ENCODE data around the gene TDRD15. TPM values are rescaled to one million over a fixed set of nuclear protein-coding genes. Genes with fewer than 3 reads are reported as not detected.

Gene TDRD15
- total RNA-seq, 1 experiment from 2014 or later = not detected

DNA sequence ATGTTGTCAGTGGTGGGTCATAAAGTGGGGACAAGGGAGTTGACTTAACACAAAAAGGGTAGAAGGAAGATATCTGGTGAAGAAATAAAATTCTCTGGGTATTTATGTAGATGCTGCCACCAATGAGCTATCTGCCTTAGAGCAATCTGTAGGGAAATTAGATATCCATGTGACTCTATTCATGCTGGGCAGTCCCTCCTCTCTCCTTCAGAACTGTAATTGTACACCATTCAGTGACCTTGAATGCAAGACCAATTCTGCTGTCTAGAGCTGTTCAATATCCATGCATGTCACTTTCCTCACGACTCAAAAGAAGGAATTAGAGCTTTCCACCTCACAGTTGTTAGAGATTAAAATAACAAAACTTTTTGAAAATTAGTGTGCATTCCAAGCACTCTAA lies 28.6 kb upstream of the TDRD15 start:
- DNase-seq = no peak
- no peak overlapping the region for H2BK5ac ChIP-seq (ENCODE audit: insufficient read length, low read length)
- no peak overlapping the region for H2AK5ac ChIP-seq (ENCODE audit: insufficient read length, low read length)
- no peak overlapping the region for H3T11ph ChIP-seq (ENCODE audit: low read length)
- H4K5ac ChIP-seq (ENCODE audit: insufficient read length, low read depth, low read length) = no peak overlapping the region
- H3K14ac ChIP-seq (ENCODE audit: insufficient read depth, low read length) = no peak overlapping the region
- no peak overlapping the region for H3K23ac ChIP-seq (ENCODE audit: insufficient read length, low read depth, low read length)
- no peaks in the 10 kb centered on the region for H4K20me1 ChIP-seq (ENCODE audit: control insufficient read depth, insufficient read depth, insufficient read length)
- Mint-ChIP-seq H3K9me3 (no peaks in the 10 kb centered on the region), H3K36me3 (ENCODE audit: insufficient read depth in 1 of 3, low read depth in 3 of 3) (no peaks in the 10 kb centered on the region), H3K27me3 (ENCODE audit: low read depth) (no peaks in the 10 kb centered on the region), H3K27ac (0 out of 7 replicates have a peak overlapping the region, but pooled peaks of 1 of the 3 experiments have one; percentile 29), H3K4me1 (peaks cover 16 to 21% of the 10 kb centered on the region in 2 experiments), H3K4me3 (no peak overlapping the region)
- no peaks in the 10 kb centered on the region for H3K9me3 ChIP-seq (ENCODE audit: control insufficient read depth, low read depth, low read length)
- no peaks in the 10 kb centered on the region for H3K79me2 ChIP-seq (ENCODE audit: insufficient read depth, low read length)
- WGBS (ENCODE audit: extremely low coverage, insufficient read length, low lambda C conversion rate) = no CpG with 5 or more reads among the region's 1 CpG
- H3K4ac ChIP-seq (ENCODE audit: low read depth, low read length) = no peak overlapping the region
- H3K56ac ChIP-seq (ENCODE audit: insufficient read length, low read depth, low read length) = no peak overlapping the region
- no peak overlapping the region for H2BK12ac ChIP-seq (ENCODE audit: insufficient read length, low read depth, low read length)
- no peak overlapping the region for H2BK15ac ChIP-seq (ENCODE audit: low read depth, low read length)
- no peaks in the 10 kb centered on the region for H3K27me3 ChIP-seq (ENCODE audit: insufficient read depth, low read length)
- TF ChIP-seq CTCF (conservative IDR thresholded peaks at IDR 0.05) = no peak
- H4K8ac ChIP-seq (replicated peaks; ENCODE audit: insufficient read length, low read depth, low read length) = no peak overlapping the region
- no peak overlapping the region for H4K91ac ChIP-seq (ENCODE audit: insufficient read length, low read depth, low read length)
- no peak overlapping the region for H3K27ac ChIP-seq (ENCODE audit: insufficient read length, low read depth, low read length)
- H3K18ac ChIP-seq (ENCODE audit: insufficient read length, low read depth, low read length) = no peak overlapping the region
- H3K79me1 ChIP-seq (ENCODE audit: insufficient read depth, low read depth, low read length, poor library complexity, severe bottlenecking) = no peaks in the 10 kb centered on the region
- no peak overlapping the region for H2BK20ac ChIP-seq (ENCODE audit: low read depth, low read length, poor library complexity, severe bottlenecking)
- no peak overlapping the region for H2BK120ac ChIP-seq (ENCODE audit: low read depth, low read length, poor library complexity, severe bottlenecking)
- no peaks in the 10 kb centered on the region for H3K23me2 ChIP-seq (ENCODE audit: insufficient read length, low read depth, low read length, poor library complexity, severe bottlenecking)
- no peak overlapping the region for H2AFZ ChIP-seq (ENCODE audit: low read length)
- no peak overlapping the region for H3K9ac ChIP-seq (ENCODE audit: extremely low read depth, insufficient read length, low read length)
- H3K4me2 ChIP-seq (ENCODE audit: insufficient read depth, insufficient read length, low read length) = no peak overlapping the region
- H3K4me1 ChIP-seq (ENCODE audit: insufficient read depth, low read length) = peaks cover 5% of the 10 kb centered on the region; the same call in 1 of the 2 replicates
